Uterus (tissue), 2 donors: ENCODE results near the gene HSPA1A.

Experiments used
- CTCF ChIP-seq, 4 experiments: fragments of 200-600 bp in 2 of 4; fragments of 450-650 bp in 2 of 4; sonication (generic) in 2 of 4; IDR thresholded peaks; one replicate each; pipeline ENCODE4 v1.5.1; 2016 to 2019; ENCODE audit warnings: antibody characterized with exemption in 4 of 4, mild to moderate bottlenecking in 2 of 4, moderate library complexity in 1 of 4
- POLR2A ChIP-seq, 2 donors: fragments of 450-650 bp; IDR thresholded peaks; one replicate each; pipeline ENCODE4 v1.6.1; 2016; ENCODE audit warnings: antibody characterized with exemption in 2 of 2, mild to moderate bottlenecking in 1 of 2, moderate library complexity in 1 of 2

GRCh38 chr6:31829633-31830283 is 14.4 kb downstream of the HSPA1A start:
- TF ChIP-seq CTCF (IDR thresholded peaks at IDR 0.05) = peak; percentile 45 to 55 (median 51)
- no peak for TF ChIP-seq POLR2A (IDR thresholded peaks at IDR 0.05)
